ENCODE data around the gene ANO1.

The ANO1 gene

DNA sequence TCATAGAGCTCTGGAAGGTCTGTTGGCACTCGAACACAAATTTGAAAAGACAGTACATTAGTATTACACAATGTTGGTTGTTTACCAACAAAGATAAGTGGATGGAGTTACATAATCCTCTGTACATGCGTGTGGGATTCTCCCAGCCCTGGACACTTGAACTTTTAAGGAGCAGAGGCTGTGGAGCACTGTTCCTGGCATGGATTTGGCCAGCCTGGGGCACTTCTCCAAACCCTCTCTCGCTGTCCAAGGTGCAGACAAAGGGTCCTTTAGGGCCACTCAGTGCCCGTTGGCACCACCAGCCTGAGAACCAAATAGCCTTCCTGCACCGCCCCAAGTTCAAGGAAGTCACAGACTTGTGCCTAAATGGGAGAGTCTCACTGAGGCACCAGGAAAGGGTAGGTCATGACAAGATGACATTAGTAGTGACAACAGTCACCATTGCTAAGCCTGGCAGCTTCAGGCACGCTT is 1.6 kb upstream of the ANO1 start:
- H3K27me3 Mint-ChIP-seq, result peaks cover 42% of the 10 kb centered on the region
- H3K4me3 Mint-ChIP-seq, result no peak overlapping the region
- H3K9me3 Mint-ChIP-seq, result no peaks in the 10 kb centered on the region
- H3K27ac Mint-ChIP-seq, result no peak overlapping the region
- no peaks in the 10 kb centered on the region for H3K4me1 Mint-ChIP-seq
- H3K36me3 Mint-ChIP-seq, result no peaks in the 10 kb centered on the region

DNA sequence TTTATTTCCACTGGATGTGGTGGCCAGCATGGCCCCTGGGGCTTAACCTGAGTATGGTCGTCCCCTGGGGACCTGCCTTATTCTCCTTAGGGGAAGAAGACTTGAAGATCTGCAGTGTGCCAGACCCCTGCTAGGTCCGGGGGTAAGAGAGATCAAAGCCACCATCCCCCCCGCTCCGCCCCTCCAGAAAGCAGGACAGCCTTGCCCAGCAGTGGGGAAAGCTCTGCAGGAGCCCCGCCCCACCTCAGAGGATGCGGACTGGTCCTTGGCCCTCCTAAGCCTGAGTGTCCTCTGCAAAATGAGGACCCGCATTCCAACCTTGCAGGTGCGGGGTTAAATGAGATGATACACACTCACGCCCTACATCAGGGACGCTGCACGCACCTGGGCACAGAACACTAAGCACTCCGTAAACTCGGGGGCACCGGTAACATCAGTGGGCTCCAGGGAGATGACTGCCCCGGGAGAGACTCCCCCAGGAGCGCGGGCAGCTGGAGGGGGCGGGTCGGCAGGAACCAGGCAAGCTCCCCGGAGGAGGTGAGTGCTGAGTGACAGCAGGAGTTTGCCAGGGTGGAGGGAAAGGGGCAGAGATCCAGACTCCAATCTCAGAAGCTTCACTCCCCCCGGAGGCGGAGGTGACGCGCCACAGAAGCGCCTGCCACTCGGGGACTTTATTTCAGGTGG is 564 bp upstream of the ANO1 start:
- Mint-ChIP-seq H3K4me1 (no peaks in the 10 kb centered on the region), H3K4me3 (no peak overlapping the region), H3K27ac (no peak overlapping the region), H3K36me3 (no peaks in the 10 kb centered on the region), H3K27me3 (peaks cover 34% of the 10 kb centered on the region), H3K9me3 (no peaks in the 10 kb centered on the region)

DNA sequence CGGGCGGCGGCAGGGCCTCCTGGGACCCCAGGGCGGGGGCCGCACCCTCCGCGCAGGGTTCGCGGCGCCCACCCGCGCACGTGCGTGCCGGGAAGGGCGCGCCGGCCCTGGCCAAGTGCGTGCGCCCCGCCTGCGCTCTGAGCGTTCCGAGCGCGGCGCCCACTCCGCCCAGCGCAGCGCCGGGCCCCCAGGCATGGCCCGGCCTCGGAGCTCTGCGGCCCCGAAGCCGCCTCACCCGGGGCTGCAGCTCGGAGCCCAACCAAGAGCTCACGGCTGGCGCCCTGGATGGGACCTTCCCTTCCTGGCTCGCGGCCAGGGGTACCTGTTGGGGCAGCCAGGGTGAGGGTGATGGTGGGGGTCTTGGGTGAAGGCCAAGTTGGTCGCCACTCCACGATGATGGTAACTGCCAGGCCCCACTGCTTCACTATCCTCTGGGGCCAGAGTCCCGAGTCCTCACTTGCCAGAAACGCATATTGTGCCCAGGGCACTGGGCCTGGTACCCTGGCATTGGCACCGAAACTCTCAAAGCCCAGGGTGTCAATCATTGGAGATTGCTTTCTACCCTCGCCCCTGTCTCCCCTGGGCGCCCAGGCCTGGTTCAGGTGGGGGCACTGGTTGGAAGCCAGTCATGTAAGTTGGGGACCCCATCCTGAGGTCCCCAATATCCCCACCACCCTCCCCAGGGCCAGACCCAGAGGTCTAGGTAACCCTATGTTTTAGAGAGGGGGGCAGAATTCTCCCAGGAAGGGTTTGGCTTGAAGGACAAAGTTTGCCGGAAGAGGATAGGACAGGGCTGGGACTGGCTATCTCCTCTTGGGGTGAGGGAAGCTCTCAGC is 882 bp downstream of the ANO1 start:
- no peak overlapping the region for H3K27ac Mint-ChIP-seq
- no peaks in the 10 kb centered on the region for H3K36me3 Mint-ChIP-seq
- H3K4me3 Mint-ChIP-seq, result no peak overlapping the region
- peaks cover 25% of the 10 kb centered on the region for H3K27me3 Mint-ChIP-seq
- no peaks in the 10 kb centered on the region for H3K4me1 Mint-ChIP-seq
- H3K9me3 Mint-ChIP-seq, result no peaks in the 10 kb centered on the region

DNA sequence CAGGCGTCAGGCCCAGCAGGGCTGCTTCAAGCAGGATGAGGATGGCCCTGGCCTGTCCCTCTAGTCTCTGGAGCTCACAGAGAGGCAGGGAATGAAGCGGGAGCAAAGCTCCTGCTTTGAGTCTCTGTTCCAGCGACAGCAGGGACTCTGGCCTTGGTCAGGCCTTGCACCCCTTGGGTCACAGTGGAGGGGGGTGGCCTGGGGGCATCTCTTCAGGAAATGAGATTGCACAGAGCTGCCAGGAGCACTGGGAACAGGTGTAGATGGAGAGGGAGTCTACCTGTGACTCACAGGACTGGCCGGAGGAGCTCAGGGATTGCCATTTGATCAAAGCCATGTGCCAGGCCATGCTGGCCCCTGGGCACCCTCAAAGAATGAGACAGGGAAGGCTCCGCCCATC is 1.6 kb downstream of the ANO1 start:
- H3K36me3 Mint-ChIP-seq, result no peaks in the 10 kb centered on the region
- no peak overlapping the region for H3K27ac Mint-ChIP-seq
- no peaks in the 10 kb centered on the region for H3K4me1 Mint-ChIP-seq
- no peak overlapping the region for H3K4me3 Mint-ChIP-seq
- no peaks in the 10 kb centered on the region for H3K9me3 Mint-ChIP-seq
- peaks cover 21% of the 10 kb centered on the region for H3K27me3 Mint-ChIP-seq

DNA sequence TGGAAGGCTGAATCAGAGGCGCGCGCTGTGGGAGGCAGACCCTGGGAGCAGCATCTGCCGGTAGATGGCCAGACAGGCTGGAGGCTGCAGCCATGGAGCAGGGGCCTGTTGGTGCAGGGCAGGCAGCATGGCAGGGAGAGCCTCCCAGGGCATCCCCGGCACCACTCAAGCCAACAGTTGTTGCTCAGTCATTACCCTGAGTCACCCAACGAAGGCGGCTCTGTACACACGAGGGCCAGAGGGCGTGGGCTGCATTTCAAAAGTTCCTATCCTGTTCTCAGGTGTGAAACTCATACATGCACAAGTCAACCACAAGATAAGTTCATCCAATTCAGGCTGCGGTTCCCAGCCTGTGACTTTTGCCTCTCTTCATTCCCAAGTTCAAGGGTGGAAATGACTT is 2.6 kb downstream of the ANO1 start:
- H3K4me1 Mint-ChIP-seq, result no peaks in the 10 kb centered on the region
- no peaks in the 10 kb centered on the region for H3K36me3 Mint-ChIP-seq
- H3K9me3 Mint-ChIP-seq, result no peaks in the 10 kb centered on the region
- no peak overlapping the region for H3K4me3 Mint-ChIP-seq
- H3K27ac Mint-ChIP-seq, result no peak overlapping the region
- peaks cover 15% of the 10 kb centered on the region for H3K27me3 Mint-ChIP-seq

DNA sequence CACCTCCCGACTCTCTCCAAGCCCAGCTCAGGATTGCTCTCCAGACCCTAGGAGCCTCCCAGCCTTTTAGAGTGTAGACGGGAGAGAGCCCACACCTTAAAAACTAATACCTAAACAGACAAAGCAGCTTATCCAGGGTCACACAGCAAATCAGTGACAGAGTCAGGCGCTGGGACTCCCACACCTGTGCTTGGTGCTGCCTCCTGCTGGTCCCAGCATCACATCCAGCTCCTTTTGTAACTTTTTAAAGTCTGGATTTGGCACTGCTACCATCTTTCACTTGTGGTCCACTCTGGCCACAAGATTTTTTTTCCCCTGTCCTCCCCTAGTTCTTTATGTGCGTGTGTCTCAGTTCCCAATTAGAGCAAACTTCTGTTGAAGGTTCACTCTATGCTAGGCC is 4.7 kb downstream of the ANO1 start:
- Mint-ChIP-seq H3K9me3 (no peaks in the 10 kb centered on the region), H3K4me1 (no peaks in the 10 kb centered on the region), H3K27me3 (peaks cover 4% of the 10 kb centered on the region), H3K36me3 (no peaks in the 10 kb centered on the region), H3K4me3 (no peak overlapping the region), H3K27ac (no peak overlapping the region)

DNA sequence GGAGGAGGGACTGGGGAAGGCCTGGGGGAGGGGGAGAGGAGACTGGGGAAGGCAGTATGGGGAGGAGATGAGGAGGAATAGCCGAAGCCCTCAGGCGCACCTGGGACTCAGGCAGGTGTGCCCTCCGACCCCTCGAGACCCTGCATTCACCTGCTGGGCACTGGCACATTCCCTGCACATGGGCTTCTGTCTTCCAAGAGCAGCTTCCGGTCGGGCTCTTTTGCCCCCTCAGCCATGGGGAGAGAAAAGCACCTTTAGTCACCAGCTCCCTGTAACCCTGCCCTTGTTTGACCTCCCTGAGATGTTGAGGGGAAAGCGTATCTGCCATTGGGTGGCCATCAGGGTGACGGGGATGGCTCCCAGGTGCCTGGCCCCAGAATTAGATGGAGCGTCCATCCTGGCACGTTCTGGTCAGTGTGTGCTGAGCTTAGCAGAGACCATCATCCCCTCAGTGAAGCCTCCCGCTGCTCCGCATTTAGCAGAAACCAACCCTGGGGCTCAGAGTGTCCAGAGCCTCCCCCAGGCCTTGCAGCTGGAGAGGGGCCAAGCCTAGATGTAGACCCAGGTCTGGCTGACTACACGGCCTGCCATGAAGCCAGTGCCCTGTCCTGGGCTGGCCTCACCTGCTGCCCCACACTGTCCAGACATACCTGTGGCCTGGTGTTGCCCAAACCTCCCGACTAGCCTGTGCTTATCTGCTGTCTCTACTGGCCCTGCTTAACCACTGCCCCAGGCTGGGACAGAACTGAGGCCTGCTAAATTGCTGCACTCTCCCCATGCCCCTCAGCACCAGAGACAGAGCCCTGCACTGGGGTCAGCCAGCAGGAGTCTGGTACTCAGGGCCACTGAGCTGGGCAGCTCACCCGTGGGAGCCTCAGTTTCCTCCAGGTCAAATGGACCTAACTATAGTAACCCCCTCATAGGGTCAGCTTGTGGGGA is 6.2 kb downstream of the ANO1 start:
- H3K9me3 Mint-ChIP-seq, result no peaks in the 10 kb centered on the region
- H3K27me3 Mint-ChIP-seq, result peaks cover 3% of the 10 kb centered on the region

DNA sequence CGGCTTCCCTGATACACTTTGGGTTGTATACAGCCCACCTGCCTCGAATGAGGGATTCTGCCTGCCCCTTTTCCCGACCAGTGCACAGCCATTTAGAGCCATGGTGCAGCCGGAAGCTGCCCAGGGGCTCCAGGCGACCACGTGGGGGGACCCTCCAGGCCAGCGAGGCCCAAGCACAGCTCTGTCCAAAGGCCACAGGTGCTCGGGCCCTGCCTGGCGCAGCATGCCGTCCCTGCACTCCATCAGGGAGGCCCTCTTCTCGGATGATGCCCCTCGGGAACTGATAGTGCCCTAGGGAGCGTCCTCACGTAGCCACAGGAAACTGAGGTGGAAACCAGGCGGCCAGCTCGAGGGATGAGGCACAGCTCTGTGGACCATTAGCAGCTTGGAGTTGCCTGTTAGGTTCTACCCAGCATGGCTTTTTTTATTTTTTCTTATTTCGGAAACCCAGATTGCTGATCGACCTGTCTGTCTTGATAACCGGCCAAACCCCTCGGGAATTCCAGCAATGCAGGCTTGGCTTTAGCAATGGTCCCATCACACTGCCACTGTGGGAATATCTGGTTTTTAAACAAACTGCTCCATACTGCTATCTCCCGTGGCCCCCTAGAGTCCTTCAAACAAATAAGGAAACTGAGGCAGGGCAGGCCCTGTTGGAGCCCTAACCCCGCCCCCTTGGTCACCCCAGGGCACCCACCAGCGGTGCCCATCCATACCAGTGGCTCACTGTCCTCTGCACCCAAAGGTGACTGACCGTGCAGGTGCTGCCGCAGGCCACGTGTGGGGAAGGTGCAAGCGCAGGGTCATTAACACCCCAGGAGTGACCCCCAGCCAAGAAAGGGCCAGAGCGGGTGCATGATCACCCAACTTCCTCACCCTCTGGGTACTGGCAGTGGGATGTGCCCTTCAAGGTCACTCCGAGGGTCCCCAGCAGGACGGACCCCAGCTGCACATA is 8.0 kb downstream of the ANO1 start:
- H3K4me3 Mint-ChIP-seq, result no peak overlapping the region
- H3K9me3 Mint-ChIP-seq, result no peaks in the 10 kb centered on the region
- no peaks in the 10 kb centered on the region for H3K36me3 Mint-ChIP-seq
- H3K4me1 Mint-ChIP-seq, result no peaks in the 10 kb centered on the region
- no peak overlapping the region for H3K27ac Mint-ChIP-seq
- no peaks in the 10 kb centered on the region for H3K27me3 Mint-ChIP-seq

More for the DNA sequence above, 6.2 kb downstream of the ANO1 start:
- H3K36me3 Mint-ChIP-seq, result no peaks in the 10 kb centered on the region
- no peaks in the 10 kb centered on the region for H3K4me1 Mint-ChIP-seq
- no peak overlapping the region for H3K4me3 Mint-ChIP-seq
- H3K27ac Mint-ChIP-seq, result no peak overlapping the region

DNA sequence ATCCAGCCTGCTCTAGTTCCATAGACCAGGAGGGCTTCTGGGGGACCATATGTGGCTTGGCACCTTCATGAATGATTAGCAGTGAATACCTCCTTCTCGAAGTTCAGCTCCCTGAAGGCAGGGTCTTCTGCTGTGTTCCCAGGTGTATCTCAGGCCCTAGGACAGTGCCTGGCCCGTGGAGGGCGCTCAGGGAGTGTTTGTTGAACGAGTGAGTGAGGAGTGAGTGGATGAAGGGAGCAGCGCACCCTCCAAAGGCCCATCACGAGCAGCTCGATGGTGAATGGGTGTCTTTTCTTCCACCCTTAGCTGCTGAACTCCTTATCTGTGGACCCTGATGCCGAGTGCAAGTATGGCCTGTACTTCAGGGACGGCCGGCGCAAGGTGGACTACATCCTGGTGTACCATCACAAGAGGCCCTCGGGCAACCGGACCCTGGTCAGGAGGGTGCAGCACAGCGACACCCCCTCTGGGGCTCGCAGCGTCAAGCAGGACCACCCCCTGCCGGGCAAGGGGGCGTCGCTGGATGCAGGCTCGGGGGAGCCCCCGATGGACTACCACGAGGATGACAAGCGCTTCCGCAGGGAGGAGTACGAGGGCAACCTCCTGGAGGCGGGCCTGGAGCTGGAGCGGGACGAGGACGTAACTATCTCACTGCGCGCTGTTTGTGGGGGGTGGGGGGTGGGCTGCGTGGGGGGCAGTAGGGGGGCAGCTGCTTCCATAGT is 9.5 kb downstream of the ANO1 start:
- Mint-ChIP-seq H3K4me3 (no peak overlapping the region), H3K27ac (no peak overlapping the region), H3K36me3 (no peaks in the 10 kb centered on the region)

DNA sequence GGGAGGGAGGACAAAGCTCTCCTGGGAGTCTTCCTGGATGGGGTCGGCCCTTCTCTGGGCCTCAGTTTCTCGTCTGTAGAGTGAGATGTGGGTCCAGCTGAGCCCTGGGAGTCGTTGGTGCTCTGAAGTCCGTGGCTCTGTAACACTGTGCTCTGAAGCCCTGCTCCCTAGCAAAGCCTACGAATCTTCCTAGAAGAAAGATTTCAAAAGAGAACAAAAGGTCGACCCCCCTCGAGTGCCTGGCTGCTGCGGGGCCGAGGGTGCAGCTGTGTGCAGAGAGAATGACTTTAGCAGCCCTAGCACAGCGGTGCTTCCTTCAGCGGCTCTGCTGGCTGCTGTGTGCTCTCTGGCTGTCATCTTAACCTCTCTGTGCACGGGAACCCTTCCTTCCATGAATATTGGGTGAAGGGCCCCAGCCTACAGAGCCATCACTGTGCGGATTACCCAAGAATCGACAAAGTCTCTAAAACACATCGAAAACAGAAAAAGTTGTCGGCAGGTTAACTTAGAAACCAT is 10.7 kb downstream of the ANO1 start:
- no peaks in the 10 kb centered on the region for H3K4me1 Mint-ChIP-seq
- H3K4me3 Mint-ChIP-seq, result no peak overlapping the region
- no peaks in the 10 kb centered on the region for H3K9me3 Mint-ChIP-seq
- no peak overlapping the region for H3K27ac Mint-ChIP-seq
- peaks cover 2% of the 10 kb centered on the region for H3K27me3 Mint-ChIP-seq
- no peaks in the 10 kb centered on the region for H3K36me3 Mint-ChIP-seq

More for the DNA sequence above, 9.5 kb downstream of the ANO1 start:
- H3K9me3 Mint-ChIP-seq, result no peaks in the 10 kb centered on the region
- no peaks in the 10 kb centered on the region for H3K4me1 Mint-ChIP-seq
- H3K27me3 Mint-ChIP-seq, result no peaks in the 10 kb centered on the region

DNA sequence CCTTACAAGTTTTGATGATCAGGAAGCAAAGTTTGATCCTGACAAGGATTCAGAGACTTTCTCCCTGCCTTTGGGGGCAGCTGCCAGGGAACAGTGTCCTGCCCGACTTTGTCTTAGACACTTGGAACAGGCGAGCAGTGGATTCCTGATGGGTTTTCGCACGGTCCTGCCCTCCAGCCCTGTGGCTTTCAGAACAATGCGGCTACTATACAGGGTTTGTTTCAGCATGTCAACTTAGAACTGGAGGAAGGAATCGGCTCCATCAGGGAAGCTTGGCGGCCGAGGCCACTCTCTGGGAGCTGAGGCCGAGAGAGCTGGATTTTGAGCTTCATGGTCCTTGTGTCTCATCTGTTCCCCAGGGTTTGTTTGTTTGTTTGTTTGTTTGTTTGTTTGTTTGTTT is 11.5 kb downstream of the ANO1 start:
- H3K4me3 Mint-ChIP-seq, result no peak overlapping the region
- peaks cover 2% of the 10 kb centered on the region for H3K27me3 Mint-ChIP-seq
- no peaks in the 10 kb centered on the region for H3K36me3 Mint-ChIP-seq
- no peak overlapping the region for H3K27ac Mint-ChIP-seq
- H3K4me1 Mint-ChIP-seq, result no peaks in the 10 kb centered on the region
- no peaks in the 10 kb centered on the region for H3K9me3 Mint-ChIP-seq

DNA sequence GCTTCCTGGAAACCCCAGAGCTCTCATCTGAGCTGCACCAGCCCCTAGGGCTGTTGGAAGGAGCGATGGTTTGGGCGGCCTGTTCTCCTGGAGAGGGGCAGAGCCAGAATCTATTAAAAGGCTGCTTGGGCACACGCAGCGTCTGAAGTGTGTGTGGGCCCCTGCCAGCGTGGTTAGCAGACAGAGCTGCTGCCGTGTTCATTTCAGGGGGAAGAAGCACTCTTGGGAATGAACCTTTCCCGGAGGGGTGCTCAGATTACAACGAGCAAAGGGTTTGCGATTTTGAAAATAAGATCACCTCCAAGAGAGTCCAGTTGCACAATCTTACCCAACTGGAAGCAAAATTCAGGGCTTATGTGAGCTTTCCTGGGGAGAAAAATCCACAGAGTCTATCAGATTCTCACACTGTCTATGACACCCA is 12.9 kb downstream of the ANO1 start:
- H3K27me3 Mint-ChIP-seq, result peaks cover 2% of the 10 kb centered on the region
- H3K36me3 Mint-ChIP-seq, result no peaks in the 10 kb centered on the region
- H3K27ac Mint-ChIP-seq, result no peak overlapping the region
- no peaks in the 10 kb centered on the region for H3K4me1 Mint-ChIP-seq
- no peak overlapping the region for H3K4me3 Mint-ChIP-seq
- no peaks in the 10 kb centered on the region for H3K9me3 Mint-ChIP-seq

DNA sequence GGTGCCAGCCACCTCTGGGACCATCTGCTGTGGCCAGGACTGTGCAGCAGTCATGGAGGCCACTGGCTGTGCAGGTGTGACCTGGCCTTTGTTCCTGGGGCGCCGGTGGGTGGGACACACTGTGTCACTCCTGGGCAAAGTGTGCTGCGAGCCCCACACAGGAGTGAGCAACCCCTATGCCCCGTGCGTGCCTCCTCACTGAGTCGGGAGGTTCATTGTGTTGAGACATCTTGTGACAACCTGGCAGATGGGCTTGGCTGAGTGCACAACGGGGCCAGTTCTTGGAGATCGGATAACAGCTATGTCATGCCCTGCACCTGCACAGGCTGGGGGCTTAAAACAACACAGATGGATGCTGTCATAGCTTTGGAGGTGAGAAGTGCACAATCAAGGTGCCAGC is 13.5 kb downstream of the ANO1 start:
- Mint-ChIP-seq H3K27me3 (peaks cover 2% of the 10 kb centered on the region), H3K9me3 (no peaks in the 10 kb centered on the region), H3K36me3 (no peaks in the 10 kb centered on the region), H3K4me3 (no peak overlapping the region), H3K4me1 (no peaks in the 10 kb centered on the region), H3K27ac (no peak overlapping the region)
